Fibroblast of lung (primary cell): ENCODE results near the gene NCAM2. TPM values are rescaled to one million over a fixed set of nuclear protein-coding genes. Genes with fewer than 3 reads are reported as not detected.

Source experiments
- DNase-seq, 2 donors: peaks; one replicate each; pipeline versions ENCODE4 v3.0.0 to v3.0.0-alpha.2; 2010; ENCODE audit warnings: low read depth in 2 of 2
- H2AFZ ChIP-seq: 2 replicates; pipeline ENCODE4 v1.5.1; 2012; ENCODE audit warnings: low read length, control low read depth, inconsistent platforms
- H3K27ac ChIP-seq: 2 replicates; pipeline ENCODE4 v1.5.1; 2011; ENCODE audit warnings: low read length, control low read depth; ENCODE audit not compliant: insufficient read depth
- H3K27me3 ChIP-seq: 2 replicates; pipeline ENCODE4 v1.5.1; 2011; ENCODE audit warnings: mild to moderate bottlenecking, low read length; ENCODE audit not compliant: control insufficient read depth, insufficient read depth
- H3K36me3 ChIP-seq: 2 replicates; pipeline ENCODE4 v1.5.1; 2011; ENCODE audit warnings: low read length; ENCODE audit not compliant: control insufficient read depth, insufficient read depth
- H3K4me1 ChIP-seq: 2 replicates; pipeline ENCODE4 v1.5.1; 2011; ENCODE audit warnings: low read length; ENCODE audit not compliant: control insufficient read depth, insufficient read depth; ENCODE audit errors: extremely low read depth
- H3K4me2 ChIP-seq: 2 replicates; pipeline ENCODE4 v1.5.1; 2011; ENCODE audit warnings: low read length, control low read depth; ENCODE audit not compliant: insufficient read depth; ENCODE audit errors: extremely low read depth
- H3K4me3 ChIP-seq, 4 experiments: fragments of 200-600 bp in 1 of 4; sonication (generic) in 1 of 4; replicated peaks in 1 of 4; 2 replicates each; pipeline ENCODE4 v1.5.1; 2011 to 2016; ENCODE audit warnings: low read length in 4 of 4, low read depth in 3 of 4, mild to moderate bottlenecking in 3 of 4, control low read depth in 2 of 4, inconsistent platforms in 1 of 4, mixed read lengths in 1 of 4; ENCODE audit not compliant: insufficient read depth in 1 of 4; ENCODE audit errors: control extremely low read depth in 1 of 4
- H3K79me2 ChIP-seq: 2 replicates; pipeline ENCODE4 v1.5.1; 2012; ENCODE audit warnings: mild to moderate bottlenecking, low read length, inconsistent platforms; ENCODE audit not compliant: control insufficient read depth, insufficient read depth
- H3K9ac ChIP-seq: 2 replicates; pipeline ENCODE4 v1.5.1; 2011; ENCODE audit warnings: mild to moderate bottlenecking, low read length, control low read depth; ENCODE audit not compliant: insufficient read depth
- H3K9me3 ChIP-seq: 2 replicates; pipeline ENCODE4 v1.5.1; 2012; ENCODE audit warnings: low read depth, low read length; ENCODE audit not compliant: control insufficient read depth, insufficient read depth
- H4K20me1 ChIP-seq: 2 replicates; pipeline ENCODE4 v1.5.1; 2011; ENCODE audit warnings: low read length; ENCODE audit not compliant: control insufficient read depth, insufficient read depth; ENCODE audit errors: extremely low read depth
- EZH2 ChIP-seq: IDR thresholded peaks from 2 replicates; pipeline ENCODE4 v1.5.1; 2012; ENCODE audit warnings: low read length, control low read depth, mild to moderate bottlenecking; ENCODE audit errors: missing control alignments
- polyA plus RNA-seq, 2 donors: library from polyadenylated mRNA; depleted of rRNA in 1 of 2; stranded (reverse) in 1 of 2; unstranded in 1 of 2; fragments of >200 nt; gene quantifications; 2 replicates each; pipeline ENCODE4 v1.2.1, GENCODE V29; 2011 to 2012; ENCODE audit warnings: missing spikeins in 1 of 2
- total RNA-seq: library from RNA; depleted of rRNA; stranded (reverse); fragments of >200 nt; gene quantifications from 2 replicates; pipeline ENCODE4 v1.2.1, GENCODE V29; 2014
- TF ChIP-seq, protein P1 (sequence below), 2 donors: IDR thresholded peaks in 1 of 2; conservative IDR thresholded peaks in 1 of 2; 1 replicate in 1 of 2; 2 replicates in 1 of 2; pipeline ENCODE4 v1.5.1; 2011 to 2012; ENCODE audit warnings: low read length in 2 of 2, control low read depth in 1 of 2, inconsistent platforms in 1 of 2, low read depth in 1 of 2, mild to moderate bottlenecking in 1 of 2

The NCAM2 gene
- total and polyA plus RNA-seq, 2 donors (not counting 1 experiment from before 2014, with no cell fraction given): 5.6 to 11.1 TPM

DNA sequence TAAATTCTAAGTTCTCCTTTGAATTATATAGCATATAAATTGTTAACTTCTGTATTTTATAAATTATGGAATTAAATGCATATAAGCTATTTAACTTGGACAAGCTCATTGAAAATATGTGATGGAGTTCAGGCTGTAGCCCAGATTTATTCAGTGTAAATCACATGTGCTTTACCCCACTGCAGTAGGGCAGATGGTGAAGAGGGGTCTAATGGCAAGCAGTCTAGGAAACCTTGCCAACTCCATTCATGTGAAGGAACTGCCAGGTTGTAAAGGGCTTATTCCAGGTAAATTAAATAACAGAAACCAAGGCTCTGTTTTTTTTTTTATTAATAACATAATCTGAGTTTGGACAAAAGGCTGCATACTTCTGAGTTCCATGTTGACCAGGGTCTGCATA, 243.2 kb downstream of the NCAM2 start:
- Histone ChIP-seq H3K4me1 (no peaks in the 10 kb centered on the region), H4K20me1 (no peaks in the 10 kb centered on the region), H3K4me2 (no peak overlapping the region), H3K36me3 (no peaks in the 10 kb centered on the region), H3K9me3 (no peaks in the 10 kb centered on the region), H3K27ac (no peak overlapping the region), H3K4me3 (no peak overlapping the region), H3K9ac (no peak overlapping the region), H2AFZ (no peak overlapping the region), H3K79me2 (no peaks in the 10 kb centered on the region), H3K27me3 (no peaks in the 10 kb centered on the region)
- DNase-seq: no peak
- TF ChIP-seq EZH2: no peak
- TF ChIP-seq, protein P1, sequence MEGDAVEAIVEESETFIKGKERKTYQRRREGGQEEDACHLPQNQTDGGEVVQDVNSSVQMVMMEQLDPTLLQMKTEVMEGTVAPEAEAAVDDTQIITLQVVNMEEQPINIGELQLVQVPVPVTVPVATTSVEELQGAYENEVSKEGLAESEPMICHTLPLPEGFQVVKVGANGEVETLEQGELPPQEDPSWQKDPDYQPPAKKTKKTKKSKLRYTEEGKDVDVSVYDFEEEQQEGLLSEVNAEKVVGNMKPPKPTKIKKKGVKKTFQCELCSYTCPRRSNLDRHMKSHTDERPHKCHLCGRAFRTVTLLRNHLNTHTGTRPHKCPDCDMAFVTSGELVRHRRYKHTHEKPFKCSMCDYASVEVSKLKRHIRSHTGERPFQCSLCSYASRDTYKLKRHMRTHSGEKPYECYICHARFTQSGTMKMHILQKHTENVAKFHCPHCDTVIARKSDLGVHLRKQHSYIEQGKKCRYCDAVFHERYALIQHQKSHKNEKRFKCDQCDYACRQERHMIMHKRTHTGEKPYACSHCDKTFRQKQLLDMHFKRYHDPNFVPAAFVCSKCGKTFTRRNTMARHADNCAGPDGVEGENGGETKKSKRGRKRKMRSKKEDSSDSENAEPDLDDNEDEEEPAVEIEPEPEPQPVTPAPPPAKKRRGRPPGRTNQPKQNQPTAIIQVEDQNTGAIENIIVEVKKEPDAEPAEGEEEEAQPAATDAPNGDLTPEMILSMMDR (conservative IDR thresholded peaks at IDR 0.05 in 1 of 2, IDR thresholded peaks at IDR 0.05 in 1 of 2; ENCODE audit: low read depth in 1 of 2, low read length in 2 of 2): no peak

DNA sequence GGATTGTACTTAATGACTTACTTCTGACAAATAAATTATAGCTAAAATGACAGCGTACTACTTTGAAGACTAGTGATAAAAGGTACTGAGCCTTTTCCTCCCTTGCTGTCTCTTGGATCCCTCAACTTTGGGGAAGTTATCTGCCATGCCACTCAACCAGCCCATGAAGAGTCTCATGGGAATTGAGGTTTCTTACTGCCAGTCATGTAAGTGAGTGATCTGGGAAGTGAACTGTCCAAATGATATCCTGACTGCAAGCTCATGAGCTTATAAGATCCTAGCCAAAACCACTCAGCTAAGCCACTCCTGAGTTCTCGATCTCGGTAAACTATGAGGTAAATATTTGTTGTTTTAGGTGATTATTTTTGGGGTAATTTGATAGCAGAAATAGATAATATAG, 247.8 kb downstream of the NCAM2 start:
- TF ChIP-seq, protein P1 (conservative IDR thresholded peaks at IDR 0.05 in 1 of 2, IDR thresholded peaks at IDR 0.05 in 1 of 2; ENCODE audit: low read depth in 1 of 2, low read length in 2 of 2): no peak
- TF ChIP-seq EZH2: no peak
- H3K4me1 ChIP-seq: no peaks in the 10 kb centered on the region

DNA sequence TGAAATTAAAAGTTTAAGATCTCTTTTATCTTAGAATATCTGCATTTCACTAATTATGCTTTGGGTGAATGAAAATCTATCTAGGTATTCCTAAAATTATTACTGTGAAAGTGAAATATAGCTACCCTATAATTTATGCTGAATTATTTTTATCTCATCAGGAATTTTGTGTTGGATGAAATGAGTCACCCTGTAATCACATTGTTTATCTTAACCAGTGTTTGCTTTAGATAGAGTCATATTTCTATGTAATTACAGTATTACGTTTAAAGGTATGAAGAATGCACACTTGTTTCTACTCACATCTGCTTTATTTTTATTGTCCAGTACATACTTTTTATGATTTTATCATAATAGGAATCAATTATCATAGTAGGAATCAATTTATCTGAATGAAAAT, 249.2 kb downstream of the NCAM2 start:
- peak; percentile 41 to 52 for DNase-seq

More for the DNA sequence above, 247.8 kb downstream of the NCAM2 start:
- Histone ChIP-seq H3K27ac (no peak overlapping the region), H4K20me1 (no peaks in the 10 kb centered on the region), H3K9me3 (no peaks in the 10 kb centered on the region), H3K36me3 (no peaks in the 10 kb centered on the region), H3K79me2 (no peaks in the 10 kb centered on the region), H3K9ac (no peak overlapping the region), H3K4me3 (no peak overlapping the region), H2AFZ (no peak overlapping the region), H3K4me2 (no peak overlapping the region), H3K27me3 (no peaks in the 10 kb centered on the region)
- no peak for DNase-seq

More for the DNA sequence above, 249.2 kb downstream of the NCAM2 start:
- TF ChIP-seq, protein P1 (conservative IDR thresholded peaks at IDR 0.05 in 1 of 2, IDR thresholded peaks at IDR 0.05 in 1 of 2; ENCODE audit: low read depth in 1 of 2, low read length in 2 of 2): no peak
- no peak for TF ChIP-seq EZH2
- no peaks in the 10 kb centered on the region for H3K36me3 ChIP-seq
- H3K4me2 ChIP-seq: no peak overlapping the region
- no peak overlapping the region for H3K9ac ChIP-seq
- no peak overlapping the region for H3K4me3 ChIP-seq
- no peaks in the 10 kb centered on the region for H3K27me3 ChIP-seq
- H3K9me3 ChIP-seq: no peaks in the 10 kb centered on the region
- no peaks in the 10 kb centered on the region for H3K79me2 ChIP-seq
- no peaks in the 10 kb centered on the region for H3K4me1 ChIP-seq
- no peak overlapping the region for H3K27ac ChIP-seq
- H4K20me1 ChIP-seq: no peaks in the 10 kb centered on the region
- no peak overlapping the region for H2AFZ ChIP-seq
